NCI-H1417 treated with DMSO at 0.1 percent for 48 hours (cell line): Measurements from ENCODE around the gene MSTO1.
"Not testable (repeated sequence)": the region's sequence is repeated elsewhere in the genome, so short reads cannot be mapped to it uniquely, and the experiment has no call there.

Experiments used
- DNase-seq: peaks from one replicate; lab custom pipeline; 2025; lab: John Stamatoyannopoulos, UW

MSTO1 gene

DNA sequence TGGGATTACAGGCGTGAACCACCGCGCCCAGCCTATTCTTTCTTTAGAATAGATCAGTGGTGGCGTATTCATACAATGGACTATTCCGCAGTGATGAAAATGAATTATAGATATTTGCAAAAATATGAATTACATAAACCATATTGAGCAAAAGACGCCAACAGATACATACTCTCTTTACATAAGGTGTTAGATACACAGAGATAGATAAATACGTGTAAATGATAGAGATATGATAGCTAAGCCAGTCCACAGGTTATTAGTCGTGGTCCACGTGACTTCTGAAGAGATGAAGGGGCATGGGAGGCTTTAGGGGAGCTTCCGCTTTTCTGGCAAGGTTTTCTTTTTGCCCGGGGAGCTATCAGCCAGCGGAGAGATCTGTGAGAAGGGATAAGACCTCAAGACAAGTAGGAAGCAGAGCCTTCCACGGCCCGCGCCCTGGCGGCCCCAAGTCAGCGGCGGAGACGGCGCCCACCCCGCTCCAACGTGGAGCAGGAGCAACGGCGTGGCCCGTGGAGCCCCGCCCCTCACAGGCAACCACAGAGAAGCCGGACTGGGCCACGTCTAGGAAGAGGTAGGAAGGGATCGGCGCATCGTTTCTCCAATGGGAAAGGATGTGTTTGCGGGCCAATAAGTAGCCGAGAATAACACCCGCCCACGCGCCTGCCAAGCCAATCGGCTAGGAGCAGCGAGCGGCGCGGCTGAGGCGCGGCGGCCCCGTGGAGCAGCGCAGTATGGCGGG lies at the start of gene MSTO1:
MSTO1 (plus strand) TSS at position 704 of the 742 bp plus-strand sequence; CDS start at position 735, 31 bp downstream.
- peak; percentile 94 for DNase-seq

DNA sequence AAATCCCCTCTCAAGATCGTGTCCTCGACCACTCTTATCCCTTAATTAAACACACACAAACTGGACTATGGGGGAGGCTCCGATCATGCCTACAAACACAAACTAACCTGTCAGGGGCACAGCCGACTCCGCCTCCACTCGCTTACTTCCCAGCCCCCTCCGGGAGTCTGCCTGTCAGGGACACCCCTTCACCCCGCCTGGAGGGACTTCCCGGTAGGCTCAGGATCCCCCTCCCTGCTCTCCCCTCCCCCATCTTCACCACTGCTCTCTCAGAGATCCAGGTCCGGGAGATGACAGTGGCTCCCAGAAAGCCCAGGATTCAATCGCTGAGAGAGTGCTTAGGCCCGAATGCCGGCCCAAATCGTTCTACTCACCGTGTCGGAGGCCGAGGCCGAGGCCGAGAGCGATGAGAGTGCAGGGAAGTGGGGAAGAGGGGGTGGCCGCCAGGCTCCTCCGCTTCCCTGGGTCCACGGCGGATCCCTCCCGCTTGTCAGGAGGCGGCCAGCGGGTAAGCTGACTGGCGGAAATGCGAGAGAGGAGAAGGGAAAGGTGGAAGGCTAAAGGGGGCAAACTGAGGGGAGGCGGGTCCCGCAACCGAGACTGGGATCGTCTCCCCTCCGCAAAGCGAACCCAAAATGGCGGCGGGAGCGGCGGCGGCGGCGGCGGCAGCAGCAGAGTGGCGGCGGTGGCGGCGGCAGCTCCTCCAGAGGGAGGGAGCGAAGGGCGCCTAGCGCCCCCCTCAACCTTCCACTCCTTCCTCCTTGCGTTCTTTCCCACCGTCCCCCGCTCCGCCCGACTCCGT lies 48.0 kb upstream of the MSTO1 start:
- not testable (repeated sequence) for DNase-seq

DNA sequence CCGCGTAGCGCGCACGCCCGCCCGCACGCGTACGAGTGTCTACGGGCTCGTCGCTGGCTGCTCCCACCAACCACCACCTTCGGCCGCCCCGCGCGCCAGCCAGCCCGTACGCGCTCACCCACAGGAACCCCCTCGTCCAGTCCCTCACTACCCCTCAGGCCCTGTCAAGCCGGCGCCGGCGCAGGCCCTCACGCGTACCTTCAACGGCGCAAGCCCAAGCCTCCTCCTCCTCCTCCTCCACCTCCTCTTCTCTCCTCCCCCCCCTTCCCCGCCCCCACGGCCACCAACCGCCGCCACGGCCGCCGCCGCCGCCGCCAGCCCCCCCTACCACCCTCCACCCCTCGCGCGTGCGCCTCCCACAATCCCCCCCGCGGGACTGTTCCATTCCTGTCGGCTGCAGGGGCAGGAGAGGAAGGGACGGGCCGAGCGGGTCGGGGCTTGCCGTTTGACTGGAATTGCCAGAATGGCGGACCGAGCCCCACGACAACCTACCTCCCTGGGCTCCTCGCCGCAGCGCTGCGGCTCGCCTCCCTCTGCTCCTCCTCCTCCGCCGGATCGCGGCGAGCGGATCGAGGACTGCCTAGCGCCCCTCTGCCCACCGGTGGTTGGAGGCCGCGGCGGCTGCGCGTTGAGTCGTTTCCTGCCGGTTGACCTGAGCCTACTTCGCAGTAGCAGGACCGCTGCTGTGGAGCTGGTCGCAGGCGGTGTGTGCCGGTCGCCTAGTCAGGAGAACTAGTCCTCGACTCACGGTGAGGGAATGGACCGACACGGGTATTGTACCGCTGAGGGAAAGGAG lies 47.2 kb upstream of the MSTO1 start, which contains the start of gene ASH1L:
ASH1L (minus strand) TSS at position 223 of the 796 bp plus-strand sequence. CDS start 41,284 bp downstream, outside the sequence.
- peak; percentile 72 for DNase-seq

DNA sequence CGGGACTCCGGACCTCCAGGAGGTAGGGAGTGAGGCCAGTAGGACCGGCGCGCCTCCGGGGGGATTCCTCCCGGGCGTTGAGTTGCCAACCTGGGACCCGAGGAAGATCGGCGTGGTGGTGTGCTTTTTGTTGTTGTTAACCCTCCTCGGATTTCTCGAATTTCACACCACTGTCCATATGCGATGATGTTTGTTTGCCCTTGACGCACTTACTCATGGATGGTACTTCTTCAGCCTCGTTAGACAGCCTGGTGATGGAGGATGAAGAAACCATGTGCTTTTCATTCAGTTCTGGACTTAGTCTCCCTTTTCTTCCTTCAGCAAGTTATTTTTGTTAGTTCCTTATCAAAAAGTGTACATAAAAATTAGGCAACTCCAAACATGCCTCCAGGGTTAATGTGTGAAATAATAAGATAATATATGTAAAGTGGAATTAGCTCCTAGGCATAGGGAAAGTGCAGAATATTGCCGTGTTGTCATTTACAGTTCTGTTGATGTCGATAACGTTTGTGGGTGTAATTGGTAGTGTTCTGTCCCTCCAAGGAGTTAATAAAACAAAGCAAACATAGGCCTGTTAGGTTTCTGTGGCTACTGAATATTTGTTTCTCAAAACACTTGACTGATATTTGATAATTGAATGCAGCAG lies 46.5 kb upstream of the MSTO1 start:
- DNase-seq = not testable (repeated sequence)

DNA sequence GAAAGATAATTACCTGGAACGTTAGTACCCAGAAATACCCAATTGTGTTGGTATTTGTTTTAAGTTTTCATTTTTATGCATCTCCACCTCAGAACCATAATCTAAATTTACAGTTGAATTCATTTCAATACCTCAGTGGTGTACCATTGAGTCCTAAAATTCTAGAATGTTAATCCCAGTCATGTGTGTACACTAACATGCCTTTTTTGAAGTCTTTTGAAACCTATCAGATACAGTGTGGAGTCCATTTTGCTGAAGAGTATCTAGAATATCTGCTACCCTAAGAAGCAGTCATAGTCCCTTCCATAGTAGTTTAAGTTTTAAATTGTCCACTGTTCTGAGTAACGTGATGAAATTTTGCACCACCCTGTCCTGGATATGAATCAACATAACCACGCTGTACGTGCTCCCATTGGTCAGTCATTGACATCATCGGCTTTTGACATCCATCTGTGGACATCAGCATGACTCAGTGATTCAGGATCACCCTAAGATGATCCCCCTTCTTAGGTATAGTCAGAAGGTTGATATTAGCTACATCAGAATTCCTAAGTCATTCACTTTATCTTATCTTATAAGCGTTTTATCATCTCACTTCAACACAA lies 39.9 kb upstream of the MSTO1 start:
- DNase-seq = no peak

DNA sequence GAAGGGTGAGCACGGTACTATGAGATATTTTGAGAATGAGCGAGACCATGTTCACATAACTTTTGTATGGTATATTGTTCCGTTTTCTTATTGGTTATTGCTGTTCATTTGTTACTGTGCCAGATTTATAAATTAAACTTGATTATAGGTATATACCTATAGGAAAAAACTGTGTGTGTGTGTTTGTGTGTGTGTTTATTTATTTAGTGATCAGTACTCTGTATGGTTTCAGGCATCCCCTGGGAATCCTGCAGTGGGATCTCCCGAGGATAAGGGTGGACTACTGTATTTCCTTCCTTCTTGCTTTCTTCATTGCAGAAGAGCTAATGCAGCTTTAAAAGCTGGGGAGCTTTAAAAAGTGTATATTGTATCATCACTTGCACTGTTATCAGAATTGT lies 39.4 kb upstream of the MSTO1 start:
- DNase-seq = no peak

DNA sequence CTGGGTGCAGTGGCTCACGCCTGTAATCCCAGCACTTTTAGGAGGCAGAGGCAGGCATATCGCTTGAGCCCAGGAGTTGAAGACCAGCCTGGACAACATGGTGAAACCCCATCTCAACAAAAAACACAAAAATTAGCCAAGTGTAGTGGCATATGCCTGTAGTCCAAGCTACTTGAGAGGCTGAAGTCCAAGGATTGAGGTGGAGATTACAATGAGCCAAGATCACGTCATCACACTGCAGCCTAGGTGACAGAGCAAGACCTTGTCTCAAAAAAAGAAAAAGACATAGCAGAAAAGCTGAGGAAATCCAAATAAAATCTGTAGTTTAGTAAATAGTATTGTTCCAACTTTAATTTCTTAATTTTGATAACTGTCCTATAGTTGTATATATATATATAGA lies 35.9 kb upstream of the MSTO1 start:
- no peak for DNase-seq

DNA sequence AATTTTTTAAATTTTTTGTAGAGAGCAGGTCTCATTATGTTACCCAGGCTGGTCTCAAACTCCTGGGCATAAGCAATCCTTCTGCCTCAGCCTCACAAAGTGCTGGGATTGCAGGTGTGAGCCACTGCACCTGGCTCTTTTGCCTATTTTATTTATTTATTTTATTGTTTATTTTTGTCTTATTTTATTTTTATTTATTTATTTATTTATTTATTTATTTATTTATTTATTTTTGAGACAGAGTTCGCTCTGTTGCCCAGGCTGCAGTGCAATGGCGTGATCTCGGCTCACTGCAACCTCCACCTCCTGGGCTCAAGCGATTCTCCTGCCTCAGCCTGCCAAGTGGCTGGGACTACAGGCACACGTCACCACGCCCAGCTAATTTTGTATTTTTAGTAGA lies 34.4 kb upstream of the MSTO1 start:
- not testable (repeated sequence) for DNase-seq

DNA sequence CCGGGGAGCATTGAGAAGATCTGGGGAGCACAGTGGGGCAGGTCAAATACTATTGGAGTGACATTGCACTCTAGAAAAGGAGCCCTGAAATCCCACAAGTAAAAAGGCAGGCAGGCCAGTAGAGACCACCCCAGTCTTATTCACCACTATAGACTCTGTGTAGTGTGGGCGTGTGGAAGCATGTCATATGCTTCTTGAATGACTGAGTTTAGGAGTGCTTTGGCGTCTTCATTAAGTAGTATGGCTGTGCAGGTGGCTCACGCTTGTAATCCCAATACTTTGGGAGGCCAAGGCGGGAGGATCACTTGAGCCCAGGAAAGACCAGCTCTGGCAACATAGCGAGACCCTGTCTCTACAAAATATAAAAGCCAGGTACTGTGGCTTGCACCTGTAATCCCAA lies 26.2 kb upstream of the MSTO1 start:
- DNase-seq = not testable (repeated sequence)

DNA sequence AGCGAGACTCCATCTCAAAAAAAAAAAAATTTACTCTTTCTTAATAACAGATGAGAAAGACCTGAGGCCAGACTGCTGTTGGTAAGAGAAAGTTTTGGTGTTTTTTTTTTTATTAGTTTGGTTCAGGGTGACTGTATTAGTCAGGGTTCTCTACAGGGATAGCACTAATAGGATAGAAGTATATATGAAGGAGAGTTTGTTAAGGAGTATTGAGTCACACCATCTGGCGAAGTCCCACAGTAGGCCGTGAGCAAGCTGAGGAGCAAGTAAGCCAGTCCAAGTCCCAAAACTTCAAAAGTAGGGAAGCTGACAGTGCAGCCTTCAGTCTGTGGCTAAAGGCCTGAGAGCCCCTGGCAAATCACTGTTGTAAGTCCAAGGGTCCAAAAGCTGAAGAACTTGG lies 20.7 kb upstream of the MSTO1 start:
- DNase-seq = not testable (repeated sequence)

DNA sequence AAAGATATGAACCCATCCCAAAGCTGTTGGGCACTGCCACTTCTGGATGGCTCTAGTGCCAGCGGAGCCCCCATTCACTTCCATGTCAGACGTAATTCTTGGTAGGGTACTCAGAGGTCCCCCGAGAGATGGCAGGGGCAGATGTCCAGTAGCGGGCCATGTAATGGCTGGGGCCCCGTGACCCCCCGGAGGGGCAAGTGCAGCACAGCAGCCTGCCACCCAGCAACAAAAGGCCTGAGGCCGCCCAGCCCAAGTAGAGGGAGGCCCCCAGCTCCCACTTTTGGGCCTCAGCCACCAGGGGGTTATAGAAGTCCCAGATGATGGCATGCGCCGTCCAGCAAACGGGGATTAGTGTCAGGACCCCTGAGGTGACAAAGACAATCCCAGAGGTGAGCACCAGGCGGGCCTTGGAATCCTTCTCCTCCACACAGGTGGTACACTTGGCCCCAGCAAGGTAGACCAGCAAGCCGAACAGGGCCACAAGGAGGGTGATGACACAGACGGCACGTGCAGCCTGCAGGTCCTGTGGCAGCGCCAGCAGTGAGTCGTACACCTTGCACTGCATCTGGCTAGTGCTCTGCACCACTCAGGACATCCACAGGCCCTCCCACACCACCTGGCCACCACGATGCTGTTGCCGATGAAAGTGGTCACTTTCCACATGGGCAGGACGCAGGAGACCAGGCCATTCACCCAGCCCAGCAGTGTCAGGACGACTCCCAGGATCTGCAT lies 19.3 kb upstream of the MSTO1 start:
- DNase-seq = not testable (repeated sequence)

DNA sequence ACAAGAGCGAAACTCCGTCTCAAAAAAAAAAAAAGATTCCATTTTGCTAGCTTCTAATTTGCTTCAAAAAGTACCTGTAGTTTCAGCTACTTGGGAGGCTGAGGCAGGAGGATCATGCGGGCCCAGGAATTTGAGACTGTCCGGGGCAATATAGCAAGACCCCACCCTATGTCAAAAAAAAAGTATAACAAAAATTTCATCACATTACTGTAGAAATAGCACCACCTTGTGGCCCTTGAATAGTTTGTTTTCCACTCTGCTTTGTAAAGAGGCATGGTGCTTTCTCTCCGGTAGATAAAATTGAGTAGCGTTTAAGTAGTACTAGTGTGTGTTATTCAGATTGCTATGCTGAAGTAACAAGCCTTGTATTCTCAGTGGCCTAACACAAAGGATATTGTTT lies 18.2 kb upstream of the MSTO1 start:
- DNase-seq = no peak

DNA sequence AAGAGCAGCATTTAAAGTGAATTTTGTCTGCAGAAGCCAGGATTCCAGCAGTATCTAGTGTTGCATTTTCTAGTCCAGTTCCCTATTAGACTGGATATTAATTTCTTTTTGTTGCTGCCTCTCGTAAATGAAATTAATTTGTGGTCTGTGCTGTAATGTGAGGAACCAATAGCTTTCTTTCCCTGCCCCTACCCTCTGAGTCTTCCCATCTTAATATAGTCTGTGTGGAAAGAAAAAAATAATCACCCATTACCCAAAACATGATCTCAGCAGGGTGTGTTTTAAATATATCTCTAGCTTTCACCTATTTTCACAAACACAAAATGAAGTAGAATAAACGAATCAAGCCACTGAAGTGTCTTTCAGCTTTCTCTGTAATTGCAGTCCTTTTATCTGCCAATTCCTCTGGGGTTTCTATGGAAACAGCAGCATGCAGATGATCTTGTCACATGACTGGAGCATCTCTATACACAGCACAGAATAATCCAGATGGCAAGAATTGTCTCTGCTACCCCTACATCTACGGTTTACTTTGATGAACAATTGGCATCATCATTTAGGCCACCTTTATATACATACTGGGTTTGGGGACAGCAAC lies 14.0 kb upstream of the MSTO1 start:
- not testable (repeated sequence) for DNase-seq

DNA sequence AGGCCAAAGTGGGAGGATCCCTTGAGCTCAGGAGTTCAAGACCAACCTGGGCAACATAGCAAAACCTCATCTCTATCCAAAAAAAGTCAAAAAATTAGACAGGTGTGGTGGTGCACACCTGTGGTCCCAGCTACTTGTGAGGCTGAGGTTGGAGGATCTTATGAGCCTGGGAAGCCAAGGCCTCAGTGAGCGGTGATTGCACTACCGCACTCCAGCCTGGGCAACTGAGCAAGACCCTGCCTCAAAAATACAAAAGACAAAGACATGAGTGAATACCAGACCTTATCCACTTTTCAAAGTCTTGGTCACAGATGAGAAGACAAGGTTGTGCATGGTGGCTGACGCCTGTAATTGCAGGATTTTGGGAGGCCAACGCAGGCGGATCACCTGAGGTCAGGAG lies 13.2 kb upstream of the MSTO1 start:
- DNase-seq = no peak

DNA sequence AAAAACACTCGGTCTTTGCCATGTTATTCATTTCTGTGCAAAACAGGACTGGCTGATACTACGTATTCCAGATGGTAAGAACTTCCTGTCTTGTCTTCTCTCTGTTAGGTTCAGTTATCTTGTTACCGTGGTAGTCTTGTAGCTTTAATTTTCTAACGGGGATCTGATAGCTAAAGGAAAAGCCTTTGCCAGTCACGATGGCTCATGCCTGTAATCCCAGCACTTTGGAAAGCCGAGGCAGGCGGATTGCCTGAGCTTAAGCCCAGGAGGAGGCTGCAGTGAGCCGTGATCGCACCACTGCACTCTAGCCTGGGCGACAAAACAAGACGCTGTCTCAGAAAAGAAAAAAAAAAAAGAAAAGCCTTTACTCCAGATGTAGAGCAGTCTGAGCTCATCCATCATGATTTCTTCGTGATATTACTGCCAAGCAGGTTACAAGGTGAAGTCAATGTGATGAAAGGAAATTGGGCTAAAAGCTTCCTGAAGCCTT lies 11.1 kb upstream of the MSTO1 start:
- DNase-seq = no peak

DNA sequence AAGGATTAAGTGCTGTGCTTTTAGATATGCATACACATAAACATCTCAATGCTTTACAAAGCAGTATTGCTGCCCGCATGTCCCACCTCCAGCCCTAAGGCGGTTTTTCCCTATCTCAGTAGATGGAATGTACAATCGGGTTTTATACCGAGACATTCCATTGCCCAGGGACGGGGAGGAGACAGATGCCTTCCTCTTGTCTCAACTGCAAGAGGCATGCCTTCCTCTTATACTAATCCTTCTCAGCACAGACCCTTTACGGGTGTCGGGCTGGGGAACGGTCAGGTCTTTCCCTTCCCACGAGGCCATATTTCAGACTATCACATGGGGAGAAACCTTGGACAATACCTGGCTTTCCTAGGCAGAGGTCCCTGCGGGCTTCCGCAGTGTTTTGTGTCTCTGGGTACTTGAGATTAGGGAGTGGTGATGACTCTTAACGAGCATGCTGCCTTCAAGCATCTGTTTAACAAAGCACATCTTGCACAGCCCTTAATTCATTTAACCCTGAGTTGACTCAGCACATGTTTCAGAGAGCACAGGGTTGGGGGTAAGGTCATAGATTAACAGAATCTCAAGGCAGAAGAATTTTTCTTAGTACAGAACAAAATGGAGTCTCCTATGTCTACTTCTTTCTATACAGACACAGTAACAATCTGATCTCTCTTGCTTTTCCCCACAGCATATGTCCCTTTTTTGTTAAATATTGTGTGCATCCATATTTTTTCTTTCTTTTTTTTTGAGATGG lies 10.0 kb upstream of the MSTO1 start:
- DNase-seq = not testable (repeated sequence)

DNA sequence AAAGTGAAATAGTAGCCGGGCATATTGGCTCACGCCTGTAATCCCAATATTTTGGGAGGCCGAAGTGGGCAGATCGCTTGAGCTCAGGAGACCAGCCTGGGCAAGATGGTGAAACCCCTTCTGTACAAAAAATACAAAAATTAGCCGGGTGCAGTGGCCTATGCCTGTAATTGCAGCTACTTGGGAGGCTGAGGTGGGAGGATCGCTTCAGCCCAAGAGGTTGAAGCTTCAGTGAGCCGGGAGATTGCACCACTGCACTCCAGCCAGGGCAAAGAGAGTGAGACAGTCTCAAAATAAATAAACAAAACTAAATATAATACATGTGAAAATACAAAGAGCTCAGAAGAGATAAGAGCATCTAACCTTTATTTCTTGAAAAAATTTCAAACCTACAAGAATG lies 2.3 kb upstream of the MSTO1 start:
- DNase-seq = no peak

DNA sequence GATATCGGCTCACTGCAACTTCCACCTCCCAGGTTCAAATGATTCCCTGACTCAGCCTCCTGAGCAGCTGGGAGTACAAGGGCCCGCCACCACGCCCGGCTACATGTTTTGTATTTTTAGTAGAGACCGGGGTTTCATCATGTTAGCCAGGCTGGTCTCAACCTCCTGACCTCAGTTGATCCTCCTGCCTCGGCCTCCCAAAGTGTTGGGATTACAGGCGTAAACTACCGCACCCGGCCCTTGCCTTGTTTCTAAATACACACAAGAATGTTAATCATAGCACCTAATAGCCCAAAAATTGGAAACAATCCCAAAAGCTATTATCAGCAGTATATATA lies 1.2 kb upstream of the MSTO1 start:
- DNase-seq = no peak

DNA sequence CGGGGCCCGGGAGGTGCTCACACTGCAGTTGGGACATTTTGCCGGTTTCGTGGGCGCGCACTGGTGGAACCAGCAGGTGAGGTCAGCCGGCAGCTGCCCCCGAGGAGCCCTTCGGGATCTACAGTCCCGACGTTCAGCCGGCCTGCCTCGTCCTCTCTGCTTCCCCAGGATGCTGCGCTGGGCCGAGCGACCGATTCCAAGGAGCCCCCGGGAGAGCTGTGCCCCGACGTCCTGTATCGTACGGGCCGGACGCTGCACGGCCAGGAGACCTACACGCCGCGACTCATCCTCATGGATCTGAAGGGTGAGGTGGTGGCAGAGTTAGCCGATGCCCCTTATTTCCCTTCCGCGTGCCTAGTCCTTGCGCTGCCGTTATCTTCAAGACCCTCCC lies 234 bp downstream of the MSTO1 start:
- not testable (repeated sequence) for DNase-seq

DNA sequence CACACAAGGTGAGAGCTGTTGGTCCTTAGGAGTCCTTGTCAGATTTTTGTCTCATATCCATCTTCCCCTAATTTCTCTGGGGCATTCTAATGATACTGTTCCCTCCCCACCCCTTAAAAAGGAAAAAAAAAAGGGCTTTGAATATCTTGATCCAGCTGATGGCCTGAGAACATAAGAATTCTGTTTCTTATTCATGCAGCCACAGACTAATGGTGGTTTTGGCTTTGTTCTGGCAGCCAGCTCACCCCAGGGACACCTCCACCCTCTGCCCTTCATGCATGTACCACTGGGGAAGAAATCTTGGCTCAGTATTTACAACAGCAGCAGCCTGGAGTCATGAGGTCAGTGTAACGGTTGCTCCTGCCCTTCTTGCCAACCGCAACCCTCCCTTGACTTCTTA lies 3.2 kb downstream of the MSTO1 start:
- DNase-seq = not testable (repeated sequence)
